A549 (cell line): ENCODE measurements around the gene MRFAP1L1.

ENCODE experiments used
- CHD4 ChIP-seq: fragments of 200-600 bp; sonication (generic); IDR thresholded peaks from 2 replicates; pipeline ENCODE4 v1.6.1; 2016; ENCODE audit warnings: antibody characterized with exemption, mild to moderate bottlenecking, borderline replicate concordance
- CTCF ChIP-seq: fragments of >200 bp; sonication (Bioruptor Twin); formaldehyde crosslinking; IDR thresholded peaks from 3 replicates; pipeline ENCODE4 v1.5.1; 2016
- EP300 ChIP-seq, 2 experiments: fragments of >200 bp; sonication (Bioruptor Twin); formaldehyde crosslinking; IDR thresholded peaks; 2 replicates in 1 of 2; 3 replicates in 1 of 2; pipeline ENCODE4 v1.6.1; 2016 to 2017
- MAX ChIP-seq: IDR thresholded peaks from 2 replicates; pipeline ENCODE4 v1.6.1; 2012
- POLR2AphosphoS2 ChIP-seq: conservative IDR thresholded peaks from 2 replicates; pipeline ENCODE4 v1.6.1; 2012; ENCODE audit warnings: low read length, improper control_type of control experiment, inconsistent platforms
- TP53 ChIP-seq: fragments of 250-450 bp; sonication (Bioruptor Pico); IDR thresholded peaks from 2 replicates; pipeline ENCODE4 v1.5.0; 2021; ENCODE audit warnings: mild to moderate bottlenecking, moderate library complexity
- USF2 ChIP-seq: fragments of 450-650 bp; IDR thresholded peaks from 2 replicates; pipeline ENCODE4 v1.6.1; 2014; ENCODE audit warnings: antibody characterized with exemption

- TF ChIP-seq MAX (no peak), CTCF (no peak), EP300 (IDR thresholded peaks at IDR 0.05) (no peak), CHD4 (no peak), TP53 (CRISPR knock-in tag) (no peak), USF2 (no peak), POLR2AphosphoS2 (no peak)
These were observed 51.5 kb downstream of the MRFAP1L1 start for GRCh38 chr4:6658209-6658595.
